HL-60/S4 treated with retinoic acid at 250 ng/mL for 4 days and 3 days (cell line): ENCODE results near the gene OR5B2.
"Not testable (repeated sequence)": the region's sequence is repeated elsewhere in the genome, so short reads cannot be mapped to it uniquely, and the experiment has no call there.

Experiments used
- in situ Hi-C: fragments of 300-500 bp; cut with MboI; formaldehyde crosslinking; loops from 2 replicates; pipeline ENCODE4 v1.7.0; 2022; ENCODE audit warnings: low sequenced_read_pairs

Gene OR5B2

GRCh38 chr11:58428021-58428420, at the start of gene OR5B2:
TSS of gene OR5B2 (minus strand) at chr11:58428121. CDS start at chr11:58423261, 4,860 bp downstream.
- in situ Hi-C loops, result no loop called here

- in situ Hi-C loops, result no loop called here
These were observed 44.0 kb upstream of the OR5B2 start for GRCh38 chr11:58471892-58472291.

GRCh38 chr11:58466293-58466692, 38.4 kb upstream of the OR5B2 start:
- in situ Hi-C loops, result no loop called here

GRCh38 chr11:58465690-58466089, 37.8 kb upstream of the OR5B2 start:
- in situ Hi-C loops, result no loop called here

- in situ Hi-C loops, result no loop called here
These were observed 23.7 kb upstream of the OR5B2 start for GRCh38 chr11:58451585-58451984.

DNA sequence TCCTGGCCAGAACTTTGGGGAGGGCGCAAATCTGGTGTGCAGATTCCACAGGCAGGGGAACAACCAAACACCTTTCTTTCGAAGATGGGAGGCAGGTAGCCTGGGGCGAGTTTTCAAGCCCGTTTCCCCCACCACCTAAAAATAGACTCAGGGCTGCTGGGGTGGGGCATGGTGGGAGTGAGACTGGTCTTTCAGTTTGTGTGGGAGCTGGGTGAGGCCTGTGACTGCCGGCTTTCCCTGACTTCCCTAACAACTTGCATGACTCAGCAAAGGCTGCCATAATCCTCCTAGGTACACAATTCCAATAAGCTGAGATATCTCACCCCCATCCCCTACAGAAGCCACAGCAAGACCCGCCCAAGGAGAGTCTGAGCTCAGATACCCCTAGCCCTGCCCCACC, 18.4 kb upstream of the OR5B2 start:
- in situ Hi-C loops, result no loop called here

DNA sequence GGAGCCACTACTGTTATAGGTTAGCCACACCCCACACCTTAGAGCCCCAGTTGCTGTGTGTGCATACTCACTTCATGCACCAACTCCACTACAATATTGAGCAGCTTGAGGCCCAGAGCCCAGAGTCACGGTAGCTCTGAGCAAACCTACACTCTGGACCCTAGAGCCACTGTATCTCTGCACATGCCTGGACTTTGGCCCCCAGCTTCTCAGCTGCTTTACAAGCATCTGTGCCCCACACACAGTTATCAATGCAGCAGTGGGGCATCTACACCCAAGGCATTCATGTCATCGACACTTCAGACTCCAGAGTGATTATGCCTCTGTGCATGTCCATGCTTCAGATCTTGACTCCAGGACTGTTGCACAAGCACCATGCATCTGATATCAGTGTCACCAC, 16.4 kb upstream of the OR5B2 start:
- in situ Hi-C loops, result no loop called here

DNA sequence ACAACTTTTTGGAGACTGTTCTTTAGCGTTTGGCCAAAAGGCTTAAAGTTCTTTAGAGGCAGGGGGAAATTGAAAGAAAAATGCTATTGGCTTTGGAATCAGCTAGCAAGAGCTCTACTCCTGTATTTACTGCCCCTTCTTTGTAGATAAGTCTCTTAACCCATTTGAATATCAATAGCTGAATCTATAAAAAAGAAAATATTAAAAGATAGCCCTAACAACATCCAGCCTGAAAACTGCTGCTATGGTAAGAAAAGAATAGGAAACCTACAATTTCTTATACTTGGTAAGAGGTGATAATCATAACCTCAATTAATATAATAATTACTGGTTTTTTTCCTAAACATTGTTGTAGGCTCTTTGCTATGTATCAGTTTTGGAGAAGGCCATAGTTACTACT, 14.2 kb upstream of the OR5B2 start, which contains the start of gene OR5B12:
OR5B12 (minus strand) TSS at position 101 of the 400 bp plus-strand sequence. CDS start 2,085 bp downstream, outside the sequence.
- in situ Hi-C loops, result no loop called here

DNA sequence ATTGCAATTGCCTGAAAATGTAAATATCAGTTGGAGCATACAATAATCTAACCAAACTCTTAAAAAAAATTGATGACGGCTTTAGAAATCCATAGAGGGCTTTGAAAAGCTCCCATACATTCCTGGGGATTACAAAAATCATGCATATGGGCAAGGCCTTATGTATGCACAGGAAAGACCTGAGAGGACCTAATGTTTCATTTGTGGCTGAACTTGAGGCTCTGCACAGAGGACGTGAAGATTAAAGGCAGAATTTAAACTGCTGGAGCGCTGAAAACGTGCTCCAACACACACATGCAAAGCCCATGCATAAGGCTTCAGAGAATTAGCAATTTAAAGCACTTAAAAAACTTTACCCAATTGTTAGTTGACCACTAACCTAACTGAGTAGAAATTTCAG, 10.6 kb upstream of the OR5B2 start:
- in situ Hi-C loops, result no loop called here

GRCh38 chr11:58434217-58434616, 6.3 kb upstream of the OR5B2 start:
- in situ Hi-C loops, result no loop called here

DNA sequence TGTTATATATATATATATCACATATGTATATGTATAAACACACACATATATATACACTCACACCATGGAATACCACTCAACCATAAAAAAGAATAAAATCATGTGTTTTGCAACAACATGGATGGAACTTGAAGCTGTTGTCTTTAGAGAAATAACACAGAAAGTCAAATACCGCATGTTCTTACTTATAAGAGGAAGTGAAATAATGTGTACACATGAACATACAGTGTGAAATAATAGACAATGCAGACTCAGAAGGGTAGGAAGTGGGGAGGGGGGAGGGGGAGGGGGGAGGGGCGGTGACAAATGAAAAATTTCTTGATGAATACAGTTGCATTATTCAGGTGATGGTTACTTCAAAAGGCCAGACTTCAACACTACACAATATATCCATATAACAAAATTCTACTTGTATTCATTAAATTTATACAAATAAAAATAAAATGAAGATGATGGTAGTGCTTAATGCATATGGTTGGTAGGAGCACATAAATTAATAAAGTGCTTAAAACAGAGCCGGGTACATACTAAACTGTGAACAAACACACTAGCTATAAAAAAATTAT, 5.8 kb upstream of the OR5B2 start:
- in situ Hi-C loops, result no loop called here

DNA sequence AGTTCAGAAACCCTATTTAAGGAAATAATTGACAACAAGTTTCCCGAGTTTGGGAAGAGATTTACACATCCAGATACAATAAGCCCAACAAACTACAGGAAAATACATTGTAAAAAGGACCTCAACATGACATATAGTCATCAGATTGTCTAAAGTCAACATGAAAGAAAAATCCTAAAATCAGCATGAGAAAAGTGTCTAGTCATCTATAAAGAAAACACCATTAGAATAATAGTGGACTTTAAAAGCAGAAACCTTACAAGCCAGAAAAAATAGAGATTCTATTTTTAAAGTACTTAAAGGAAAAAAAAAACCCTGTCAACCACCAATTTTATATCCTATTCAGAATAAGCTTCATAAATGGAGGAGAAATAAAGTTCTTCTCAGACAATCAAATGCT, 1.4 kb upstream of the OR5B2 start:
- in situ Hi-C loops, result no loop called here

GRCh38 chr11:58406774-58407173, 21.1 kb downstream of the OR5B2 start, which contains the start of gene OR5B3:
TSS of gene OR5B3 (minus strand) at chr11:58406874. CDS start at chr11:58403409, 3,465 bp downstream.
- in situ Hi-C loops, result no loop called here

DNA sequence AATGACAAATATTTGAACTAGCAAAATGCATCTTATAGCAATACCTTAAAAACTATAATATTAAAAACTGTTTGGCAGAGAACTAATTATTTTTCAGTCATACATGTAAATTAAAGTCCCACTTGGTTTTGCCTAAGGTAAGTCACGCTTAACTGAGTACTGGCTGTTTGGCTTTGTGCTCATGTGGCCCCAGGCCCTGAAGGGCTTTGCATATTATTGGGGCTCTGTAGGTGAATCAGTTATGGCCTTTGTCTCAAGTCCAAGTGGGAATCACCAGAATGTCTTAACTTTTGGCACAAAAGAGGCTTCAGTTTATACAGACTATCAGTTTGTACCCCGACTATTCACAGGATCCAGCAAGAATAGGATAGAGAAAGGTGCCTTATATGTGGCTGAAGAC, 28.3 kb downstream of the OR5B2 start:
- in situ Hi-C loops, result not testable (repeated sequence)

DNA sequence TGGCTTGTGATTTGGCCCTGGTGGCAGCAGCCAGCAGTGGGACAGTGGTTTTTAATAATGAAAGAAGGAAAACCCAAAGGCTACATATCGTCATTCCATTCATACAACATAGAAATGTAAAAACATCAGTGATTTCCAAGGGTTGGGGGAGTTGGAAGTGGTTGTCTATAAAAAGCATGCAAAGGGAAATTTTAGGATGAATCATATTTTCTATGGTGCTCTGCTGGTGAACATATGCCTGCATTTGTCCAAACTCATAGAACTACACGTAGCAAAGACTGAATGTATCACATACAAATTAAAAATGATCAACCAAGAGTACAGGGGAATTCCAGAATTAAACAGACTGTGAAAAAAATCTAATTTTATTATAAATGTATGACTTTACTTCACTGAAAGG, 32.3 kb downstream of the OR5B2 start:
- in situ Hi-C loops, result no loop called here

DNA sequence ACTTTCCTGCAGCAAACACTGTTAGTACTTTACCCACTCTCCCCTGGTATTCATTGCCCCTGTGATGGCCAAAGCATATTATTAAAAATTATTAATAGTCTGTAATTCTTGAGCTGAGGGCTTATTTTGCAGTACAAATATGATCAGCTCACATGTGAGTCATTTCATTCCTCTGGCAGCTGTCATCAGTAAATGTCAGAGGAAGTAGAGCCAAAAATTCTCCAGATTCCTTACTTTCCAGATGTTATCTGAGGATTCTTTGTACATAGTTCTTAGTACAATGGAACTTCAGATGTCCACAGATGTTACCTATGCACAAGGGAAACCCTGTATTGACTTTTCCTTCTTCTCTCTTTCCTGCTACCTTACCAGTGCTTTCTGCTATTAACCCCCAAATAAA, 33.7 kb downstream of the OR5B2 start:
- in situ Hi-C loops, result no loop called here

DNA sequence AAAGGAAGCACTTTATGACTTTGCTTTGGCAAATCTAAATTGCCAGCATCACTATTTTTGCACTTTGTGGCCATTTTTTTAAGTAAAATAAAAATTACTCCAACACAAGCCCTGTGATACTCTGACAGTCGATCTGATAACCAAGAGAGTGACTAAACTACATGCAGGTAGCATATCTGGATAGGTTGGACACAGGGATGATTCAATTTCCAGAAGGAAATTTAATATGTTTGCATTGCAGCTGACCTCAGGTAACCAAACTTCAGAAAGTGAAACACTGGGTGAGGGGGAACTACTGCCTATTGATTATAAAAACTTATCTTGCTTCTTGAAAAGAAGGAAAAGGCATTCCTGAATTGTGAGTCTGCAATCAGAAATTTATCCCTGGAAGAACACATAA, 35.2 kb downstream of the OR5B2 start:
- in situ Hi-C loops, result no loop called here

DNA sequence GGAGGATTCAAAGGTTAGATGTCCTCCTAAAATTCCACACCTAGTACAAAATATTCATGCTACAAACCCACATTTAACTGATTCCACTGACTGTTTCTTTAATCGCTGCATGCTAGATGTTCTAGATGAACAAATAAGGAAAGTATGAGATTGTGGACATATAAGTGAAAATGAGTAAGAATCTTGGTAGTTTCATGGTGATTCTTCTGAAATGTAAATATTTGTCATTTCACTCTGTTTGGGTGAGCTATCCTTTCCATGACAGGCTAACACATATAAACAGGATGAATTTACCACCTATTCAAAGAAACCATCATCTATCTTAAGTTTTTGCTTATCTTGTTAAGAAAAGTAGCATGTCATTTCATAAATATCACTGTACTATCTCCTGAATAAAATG, 36.0 kb downstream of the OR5B2 start:
- in situ Hi-C loops, result no loop called here

DNA sequence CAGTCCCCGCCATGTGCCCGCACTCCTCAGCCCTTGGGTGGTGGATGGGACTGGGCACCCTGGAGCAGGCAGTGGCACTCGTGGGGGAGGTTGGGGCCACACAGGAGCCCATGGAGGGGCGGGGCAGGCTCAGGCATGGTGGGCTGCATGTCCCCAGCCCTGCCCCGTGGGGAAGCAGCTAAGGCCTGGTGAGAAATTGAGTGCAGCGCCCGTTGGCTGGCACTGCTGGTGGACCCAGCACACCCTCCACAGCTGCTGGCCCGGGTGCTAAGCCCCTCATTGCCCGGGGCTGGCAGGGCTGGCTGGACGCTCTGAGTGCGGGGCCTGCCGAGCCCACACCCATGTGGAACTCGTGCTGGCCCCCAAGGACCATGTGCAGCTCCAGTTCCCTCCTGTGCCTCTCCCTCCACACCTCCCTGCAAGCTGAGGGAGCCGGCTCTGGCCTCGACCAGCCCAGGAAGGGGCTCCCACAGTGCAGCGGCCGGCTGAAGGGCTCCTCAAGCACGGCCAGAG, 37.3 kb downstream of the OR5B2 start:
- in situ Hi-C loops, result no loop called here
